MCF 10A (cell line): ENCODE measurements around the gene NCOA4. TPM values are rescaled to one million over a fixed set of nuclear protein-coding genes. Genes with fewer than 3 reads are reported as not detected.

Source experiments
- BruUV-seq: library from RNA; stranded (reverse); fragments of 400-500 nt; replicated peaks from 2 replicates; lab custom pipeline; 2021; lab: Mats Ljungman, UMichigan
- CTCF ChIA-PET: fragments of 300-600 bp; sonication (Branson Sonifier 250); formaldehyde crosslinking; extraction: SDS; loops from one replicate; lab custom pipeline; 2021; ENCODE audit warnings: antibody characterized with exemption, inconsistent platforms; lab: Yijun Ruan, JAX
- POLR2A ChIA-PET: fragments of 300-600, 350-650 bp; sonication (Branson Sonifier 250); formaldehyde crosslinking; extraction: SDS; loops from one replicate; lab custom pipeline; 2020; ENCODE audit warnings: antibody characterized with exemption, inconsistent platforms; lab: Yijun Ruan, JAX
- DNase-seq: peaks from one replicate; pipeline ENCODE4 v3.0.0-alpha.2; 2018; ENCODE audit not compliant: unreplicated experiment
- H3K27ac Mint-ChIP-seq: one replicate; pipeline ENCODE4 v1.8.0; 2022; ENCODE audit warnings: mild to moderate bottlenecking, low read depth, mixed read lengths; ENCODE audit not compliant: unreplicated experiment
- H3K27me3 Mint-ChIP-seq: one replicate; pipeline ENCODE4 v1.8.0; 2022; ENCODE audit warnings: mixed read lengths; ENCODE audit not compliant: insufficient read depth, unreplicated experiment
- H3K36me3 Mint-ChIP-seq: one replicate; pipeline ENCODE4 v1.8.0; 2022; ENCODE audit warnings: mild to moderate bottlenecking, moderate library complexity, mixed read lengths; ENCODE audit not compliant: insufficient read depth, unreplicated experiment
- H3K4me1 Mint-ChIP-seq: one replicate; pipeline ENCODE4 v1.8.0; 2022; ENCODE audit warnings: mixed read lengths; ENCODE audit not compliant: insufficient read depth, unreplicated experiment
- H3K4me3 Mint-ChIP-seq: one replicate; pipeline ENCODE4 v1.8.0; 2022; ENCODE audit warnings: mild to moderate bottlenecking, moderate library complexity, mixed read lengths; ENCODE audit not compliant: unreplicated experiment
- H3K9me3 Mint-ChIP-seq: one replicate; pipeline ENCODE4 v1.8.0; 2022; ENCODE audit warnings: mixed read lengths; ENCODE audit not compliant: unreplicated experiment
- intact Hi-C: fragments of 100-400 bp; cut with micrococcal nuclease; formaldehyde crosslinking; loops from 2 replicates; pipeline ENCODE4 v1.14.1; 2022
- total RNA-seq: library from RNA; stranded (reverse); gene quantifications from 2 replicates; pipeline ENCODE4 v1.2.3, GENCODE V29; 2022
- TF ChIP-seq, protein P1 (sequence below): fragments of 200-600 bp; IDR thresholded peaks from one replicate; pipeline ENCODE4 v1.8.0; 2022; ENCODE audit warnings: antibody characterized with exemption, mild to moderate bottlenecking; ENCODE audit not compliant: unreplicated experiment

The NCOA4 gene
- total RNA-seq, 1 experiment from 2014 or later = 81.6 TPM

DNA sequence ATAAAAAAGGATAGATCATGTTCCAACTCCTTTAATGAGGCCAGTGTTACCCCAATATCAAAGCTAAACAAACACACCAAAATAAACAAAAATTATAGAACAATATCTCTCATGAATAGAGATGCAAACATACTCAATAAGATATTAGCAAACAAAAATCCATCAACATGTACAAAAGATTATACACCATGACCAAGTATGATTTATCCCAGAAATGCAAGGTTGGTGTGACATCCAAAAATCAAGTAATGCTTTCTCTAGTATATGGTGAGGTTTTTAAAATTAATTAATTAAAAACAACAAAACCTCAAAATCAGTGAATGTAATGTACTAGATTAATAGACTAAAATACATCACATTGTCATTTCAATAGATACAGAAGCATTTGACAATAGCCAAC is 26.6 kb upstream of the NCOA4 start:
- DNase-seq = no peak
- H3K9me3 Mint-ChIP-seq = peaks cover 12% of the 10 kb centered on the region
- no TSS peak for BruUV-seq
- no peaks in the 10 kb centered on the region for H3K4me1 Mint-ChIP-seq
- H3K4me3 Mint-ChIP-seq = no peak overlapping the region
- H3K27me3 Mint-ChIP-seq = peaks cover 7% of the 10 kb centered on the region
- TF ChIP-seq, protein P1, sequence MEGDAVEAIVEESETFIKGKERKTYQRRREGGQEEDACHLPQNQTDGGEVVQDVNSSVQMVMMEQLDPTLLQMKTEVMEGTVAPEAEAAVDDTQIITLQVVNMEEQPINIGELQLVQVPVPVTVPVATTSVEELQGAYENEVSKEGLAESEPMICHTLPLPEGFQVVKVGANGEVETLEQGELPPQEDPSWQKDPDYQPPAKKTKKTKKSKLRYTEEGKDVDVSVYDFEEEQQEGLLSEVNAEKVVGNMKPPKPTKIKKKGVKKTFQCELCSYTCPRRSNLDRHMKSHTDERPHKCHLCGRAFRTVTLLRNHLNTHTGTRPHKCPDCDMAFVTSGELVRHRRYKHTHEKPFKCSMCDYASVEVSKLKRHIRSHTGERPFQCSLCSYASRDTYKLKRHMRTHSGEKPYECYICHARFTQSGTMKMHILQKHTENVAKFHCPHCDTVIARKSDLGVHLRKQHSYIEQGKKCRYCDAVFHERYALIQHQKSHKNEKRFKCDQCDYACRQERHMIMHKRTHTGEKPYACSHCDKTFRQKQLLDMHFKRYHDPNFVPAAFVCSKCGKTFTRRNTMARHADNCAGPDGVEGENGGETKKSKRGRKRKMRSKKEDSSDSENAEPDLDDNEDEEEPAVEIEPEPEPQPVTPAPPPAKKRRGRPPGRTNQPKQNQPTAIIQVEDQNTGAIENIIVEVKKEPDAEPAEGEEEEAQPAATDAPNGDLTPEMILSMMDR = no peak
- intact Hi-C loops = no loop called here
- ChIA-PET POLR2A (no interaction called here), CTCF (interaction anchor here (0.6 kb wide), 1 partner anchor 13 kb away, joined by 4 read pairs; no protein-coding TSS in a partner anchor)
- no peaks in the 10 kb centered on the region for H3K36me3 Mint-ChIP-seq
- H3K27ac Mint-ChIP-seq = no peak overlapping the region

DNA sequence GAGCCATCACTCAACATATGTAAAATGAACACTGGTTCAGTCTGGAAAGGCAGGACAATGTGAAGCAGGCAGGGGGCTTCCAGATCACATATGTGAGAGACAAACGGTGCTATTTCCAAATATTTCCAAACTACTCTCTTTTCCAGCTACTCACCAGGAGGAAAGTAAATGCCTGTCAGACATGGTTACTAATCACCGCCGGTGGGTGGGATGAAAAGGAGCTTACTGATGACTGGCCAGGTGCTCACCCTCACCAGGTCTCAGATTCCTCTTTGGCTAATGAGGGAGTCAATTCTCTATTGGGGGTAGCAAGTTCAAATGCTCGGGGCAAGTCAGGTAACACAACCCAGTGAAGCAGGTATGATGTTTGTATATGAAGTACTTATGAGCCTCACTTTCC is 25.3 kb upstream of the NCOA4 start:
- CTCF ChIA-PET = no interaction called here
- BruUV-seq = no TSS peak
- Mint-ChIP-seq H3K4me3 (no peak overlapping the region), H3K27ac (no peak overlapping the region), H3K36me3 (no peaks in the 10 kb centered on the region), H3K9me3 (peaks cover 12% of the 10 kb centered on the region), H3K27me3 (peaks cover 19% of the 10 kb centered on the region), H3K4me1 (peaks cover 6% of the 10 kb centered on the region)
- intact Hi-C loops = no loop called here
- POLR2A ChIA-PET = no interaction called here
- DNase-seq = no peak
- TF ChIP-seq, protein P1 = no peak

DNA sequence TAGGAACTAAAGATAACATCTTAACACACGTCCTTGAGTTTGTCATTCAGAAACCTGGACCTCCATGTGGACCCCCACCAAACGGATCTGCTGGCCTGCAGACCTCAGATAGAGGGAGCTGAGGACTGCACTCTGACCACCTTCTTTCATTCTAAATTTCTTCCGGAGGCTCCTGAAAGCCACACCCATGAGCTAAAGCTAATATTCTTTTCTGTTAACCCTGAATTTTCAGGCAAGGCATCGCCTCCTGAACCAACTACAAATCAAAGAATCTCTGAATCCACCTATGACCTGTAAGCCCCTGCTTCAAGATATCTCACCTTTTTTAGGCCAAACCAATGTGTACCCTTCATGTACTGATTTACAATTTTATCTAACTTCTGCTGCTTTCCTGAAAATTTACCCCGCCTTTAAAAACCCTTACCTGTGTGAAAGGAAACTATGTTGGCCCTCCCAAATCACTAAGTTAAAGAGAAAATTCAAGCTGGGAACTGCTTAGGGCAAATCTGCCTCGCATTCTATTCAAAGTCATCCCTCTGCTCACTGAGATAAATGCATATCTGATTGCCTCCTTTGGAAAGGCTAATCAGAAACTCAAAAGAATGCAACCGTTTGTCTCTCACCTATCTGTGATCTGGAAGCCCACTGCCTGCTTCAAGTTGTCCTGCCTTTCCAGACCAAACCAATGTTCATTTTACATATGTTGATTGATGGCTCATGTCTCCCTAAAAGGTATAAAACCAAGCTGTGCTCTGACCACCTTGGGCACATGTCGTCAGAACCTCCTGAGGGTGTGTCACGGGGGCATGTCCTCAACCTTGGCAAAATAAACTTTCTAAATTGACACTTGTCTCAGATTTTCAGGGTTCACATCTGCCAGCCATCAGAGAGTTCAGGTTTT is 23.4 kb upstream of the NCOA4 start:
- no peak overlapping the region for H3K4me3 Mint-ChIP-seq
- DNase-seq = no peak
- H3K9me3 Mint-ChIP-seq = peaks cover 12% of the 10 kb centered on the region
- no peaks in the 10 kb centered on the region for H3K36me3 Mint-ChIP-seq
- no peak overlapping the region for H3K27ac Mint-ChIP-seq
- ChIA-PET POLR2A (no interaction called here), CTCF (no interaction called here)
- intact Hi-C loops = no loop called here
- peaks cover 7% of the 10 kb centered on the region for H3K4me1 Mint-ChIP-seq
- no TSS peak for BruUV-seq
- peaks cover 25% of the 10 kb centered on the region for H3K27me3 Mint-ChIP-seq
- TF ChIP-seq, protein P1 = no peak

DNA sequence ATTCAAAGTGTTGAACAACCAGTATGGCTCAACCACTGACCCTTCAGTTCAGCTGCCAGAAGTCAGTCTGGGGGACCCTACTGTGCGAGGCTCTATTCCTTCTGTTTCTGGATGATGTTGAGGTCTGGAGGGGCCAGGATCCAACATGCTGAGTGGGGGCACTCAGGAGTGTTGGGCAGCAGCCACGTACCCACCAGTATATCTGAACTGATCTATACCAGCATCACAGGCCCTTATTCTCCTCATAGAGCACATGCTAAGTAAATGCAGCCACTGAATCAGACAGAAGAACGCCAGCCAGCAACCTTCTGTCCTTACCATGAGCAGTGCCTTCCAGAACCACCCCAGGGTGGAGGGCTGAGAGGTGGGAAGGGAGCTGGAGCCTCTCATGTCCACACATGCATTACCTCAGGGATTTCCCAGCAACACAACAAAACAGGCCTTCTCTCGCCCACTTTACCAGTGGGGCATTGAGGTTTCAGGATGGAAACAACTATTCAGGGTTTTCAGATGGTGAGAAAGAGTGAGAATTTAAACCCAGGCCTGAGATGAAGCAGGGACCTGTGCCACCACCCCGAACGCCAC is 22.5 kb upstream of the NCOA4 start:
- H3K27ac Mint-ChIP-seq = no peak overlapping the region
- H3K4me1 Mint-ChIP-seq = peaks cover 7% of the 10 kb centered on the region
- H3K9me3 Mint-ChIP-seq = peaks cover 12% of the 10 kb centered on the region
- peaks cover 30% of the 10 kb centered on the region for H3K27me3 Mint-ChIP-seq
- TF ChIP-seq, protein P1 = no peak
- CTCF ChIA-PET = no interaction called here
- no peaks in the 10 kb centered on the region for H3K36me3 Mint-ChIP-seq
- no peak for DNase-seq
- BruUV-seq = no TSS peak
- POLR2A ChIA-PET = no interaction called here
- intact Hi-C loops = no loop called here
- no peak overlapping the region for H3K4me3 Mint-ChIP-seq
